HepG2 (cell line): ENCODE results near the gene ANG. TPM values are rescaled to one million over a fixed set of nuclear protein-coding genes. Genes with fewer than 3 reads are reported as not detected.

Experiments used
- CHD2 ChIP-seq: IDR thresholded peaks from 2 replicates; pipeline ENCODE4 v1.6.1; 2011; ENCODE audit warnings: low read depth, low read length, improper control_type of control experiment
- KMT2B ChIP-seq: IDR thresholded peaks from 2 replicates; pipeline ENCODE4 v1.6.1; 2016; ENCODE audit warnings: missing genetic modification reagents, missing compliant biosample characterization
- MIXL1 ChIP-seq: IDR thresholded peaks from 2 replicates; pipeline ENCODE4 v1.6.1; 2016
- PHF8 ChIP-seq: sonication (generic); formaldehyde crosslinking; IDR thresholded peaks from 2 replicates; pipeline ENCODE4 v1.5.0; 2020; ENCODE audit warnings: missing genetic modification reagents
- RFXAP ChIP-seq: sonication (generic); formaldehyde crosslinking; IDR thresholded peaks from 2 replicates; pipeline ENCODE4 v1.4.0; 2020; ENCODE audit warnings: missing genetic modification reagents, borderline replicate concordance
- ZBTB1 ChIP-seq: sonication (generic); formaldehyde crosslinking; IDR thresholded peaks from 2 replicates; pipeline ENCODE4 v1.4.0; 2020; ENCODE audit warnings: missing genetic modification reagents, borderline replicate concordance
- ZBTB7B ChIP-seq: sonication (generic); formaldehyde crosslinking; IDR thresholded peaks from 2 replicates; pipeline ENCODE4 v1.4.0; 2020; ENCODE audit warnings: missing genetic modification reagents
- ZKSCAN5 ChIP-seq: sonication (generic); formaldehyde crosslinking; IDR thresholded peaks from 2 replicates; pipeline ENCODE4 v1.5.1; 2020; ENCODE audit warnings: mild to moderate bottlenecking, missing genetic modification reagents
- ZNF121 ChIP-seq: sonication (generic); formaldehyde crosslinking; IDR thresholded peaks from 2 replicates; pipeline ENCODE4 v1.5.0; 2020; ENCODE audit warnings: mild to moderate bottlenecking, missing genetic modification reagents
- ZNF225 ChIP-seq: sonication (generic); formaldehyde crosslinking; IDR thresholded peaks from 2 replicates; pipeline ENCODE4 v1.4.0; 2020; ENCODE audit warnings: mild to moderate bottlenecking, missing genetic modification reagents
- ZNF234 ChIP-seq: sonication (generic); formaldehyde crosslinking; conservative IDR thresholded peaks from 2 replicates; pipeline ENCODE4 v1.5.1; 2020; ENCODE audit warnings: mild to moderate bottlenecking, missing genetic modification reagents
- ZNF441 ChIP-seq: sonication (generic); formaldehyde crosslinking; IDR thresholded peaks from 2 replicates; pipeline ENCODE4 v1.7.0; 2021; ENCODE audit warnings: missing genetic modification reagents, borderline replicate concordance
- ZNF678 ChIP-seq: sonication (generic); formaldehyde crosslinking; IDR thresholded peaks from 2 replicates; pipeline ENCODE4 v1.4.0; 2020; ENCODE audit warnings: mild to moderate bottlenecking, missing genetic modification reagents
- ZNF850 ChIP-seq: sonication (generic); formaldehyde crosslinking; conservative IDR thresholded peaks from 2 replicates; pipeline ENCODE4 v1.9.0; 2021; ENCODE audit warnings: mild to moderate bottlenecking, missing genetic modification reagents
- polyA plus RNA-seq, 8 experiments: library from polyadenylated mRNA; depleted of rRNA in 3 of 8; stranded (reverse) in 7 of 8; unstranded in 1 of 8; fragments of >200 nt; fragmentation: Illumina TruSeq in 4 of 8; extraction: Trizol in 4 of 8; gene quantifications; 2 replicates each; pipeline versions ENCODE4 v1.2.1 to v1.2.3, GENCODE V29; 2011 to 2016; ENCODE audit warnings: low read depth in 4 of 8, missing spikeins in 1 of 8, mixed read lengths in 1 of 8; ENCODE audit not compliant: insufficient read depth in 1 of 8
- total RNA-seq, 5 experiments: library from RNA; depleted of rRNA; stranded (reverse); fragments of >200 nt; fragmentation: Illumina TruSeq; extraction: Trizol; gene quantifications; 2 replicates each; pipeline ENCODE4 v1.2.3, GENCODE V29; 2016; ENCODE audit warnings: low read depth in 1 of 5
- TF ChIP-seq, protein P1 (sequence below): sonication (generic); formaldehyde crosslinking; IDR thresholded peaks from 2 replicates; pipeline ENCODE4 v1.5.0; 2020; ENCODE audit warnings: missing genetic modification reagents
- TF ChIP-seq, protein P2 (sequence below): sonication (generic); formaldehyde crosslinking; IDR thresholded peaks from 2 replicates; pipeline ENCODE4 v1.4.0; 2020; ENCODE audit warnings: missing genetic modification reagents
- TF ChIP-seq, protein P3 (sequence below): sonication (generic); formaldehyde crosslinking; IDR thresholded peaks from 2 replicates; pipeline ENCODE4 v1.5.0; 2020; ENCODE audit warnings: missing genetic modification reagents
- TF ChIP-seq, protein P4 (sequence below): sonication (generic); formaldehyde crosslinking; IDR thresholded peaks from 2 replicates; pipeline ENCODE4 v1.9.0; 2021; ENCODE audit warnings: missing genetic modification reagents, mild to moderate bottlenecking, borderline replicate concordance
- TF ChIP-seq, protein P5 (sequence below): sonication (generic); formaldehyde crosslinking; IDR thresholded peaks from 2 replicates; pipeline ENCODE4 v1.8.0; 2022; ENCODE audit warnings: low read depth, missing genetic modification reagents
- TF ChIP-seq, protein P6 (sequence below): sonication (generic); formaldehyde crosslinking; IDR thresholded peaks from 2 replicates; pipeline ENCODE4 v1.4.0; 2020; ENCODE audit warnings: mild to moderate bottlenecking, missing genetic modification reagents
- TF ChIP-seq, protein P7 (sequence below): sonication (generic); formaldehyde crosslinking; IDR thresholded peaks from 2 replicates; pipeline ENCODE4 v1.8.1; 2022; ENCODE audit warnings: mild to moderate bottlenecking, missing genetic modification reagents
- TF ChIP-seq, protein P8 (sequence below): sonication (generic); formaldehyde crosslinking; IDR thresholded peaks from 2 replicates; pipeline ENCODE4 v1.5.0; 2020; ENCODE audit warnings: missing genetic modification reagents

Gene ANG
- total and polyA plus RNA-seq, 2 of the 13 experiments (the other 11 are each of a cell fraction or from before 2014, with no cell fraction given), result 83.6 to 401 TPM

DNA sequence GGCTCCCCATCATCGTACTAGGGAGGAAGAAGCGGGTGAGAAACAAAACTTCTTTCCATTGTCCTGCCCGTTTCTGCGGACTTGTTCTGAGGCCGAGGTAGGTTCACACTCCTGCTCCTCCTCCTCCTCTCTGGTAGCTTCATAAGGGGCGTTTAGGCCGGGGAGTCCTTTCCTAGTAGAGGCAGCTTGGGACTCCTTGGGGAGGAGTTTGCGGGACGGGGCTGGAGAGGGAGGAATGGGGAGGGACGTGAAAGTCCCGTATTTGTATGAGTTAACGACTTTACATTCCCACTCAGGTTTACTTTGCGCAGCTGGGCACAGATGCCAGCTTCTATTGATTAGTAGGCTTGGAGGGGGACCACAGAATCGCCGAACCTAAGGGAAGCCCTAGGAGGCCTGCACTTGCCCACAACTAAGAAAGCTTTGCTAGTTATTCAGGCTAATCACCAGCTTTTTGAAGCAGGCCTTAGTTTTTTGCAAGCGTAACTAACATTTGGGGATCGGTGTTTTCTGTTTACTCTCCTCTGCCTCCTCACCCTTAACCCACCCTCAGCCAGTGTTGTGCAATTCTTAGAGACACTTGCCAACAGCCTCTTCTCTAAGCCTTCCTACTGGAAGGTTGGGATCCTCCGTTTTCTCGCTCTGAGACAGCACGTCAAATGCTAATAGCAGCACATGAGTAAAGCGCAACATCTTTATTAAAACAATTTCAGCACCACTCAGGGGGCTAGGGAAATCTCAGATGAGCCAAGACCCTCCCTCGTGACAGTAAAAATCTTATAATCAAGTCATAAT is 3.7 kb upstream of the ANG start (continued):
- TF ChIP-seq, protein P1, sequence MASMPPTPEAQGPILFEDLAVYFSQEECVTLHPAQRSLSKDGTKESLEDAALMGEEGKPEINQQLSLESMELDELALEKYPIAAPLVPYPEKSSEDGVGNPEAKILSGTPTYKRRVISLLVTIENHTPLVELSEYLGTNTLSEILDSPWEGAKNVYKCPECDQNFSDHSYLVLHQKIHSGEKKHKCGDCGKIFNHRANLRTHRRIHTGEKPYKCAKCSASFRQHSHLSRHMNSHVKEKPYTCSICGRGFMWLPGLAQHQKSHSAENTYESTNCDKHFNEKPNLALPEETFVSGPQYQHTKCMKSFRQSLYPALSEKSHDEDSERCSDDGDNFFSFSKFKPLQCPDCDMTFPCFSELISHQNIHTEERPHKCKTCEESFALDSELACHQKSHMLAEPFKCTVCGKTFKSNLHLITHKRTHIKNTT, result no peak
- TF ChIP-seq MIXL1 (CRISPR knock-in tag) (no peak), ZKSCAN5 (no peak), ZNF678 (CRISPR knock-in tag) (no peak), RFXAP (no peak), CHD2 (no peak), ZNF121 (no peak), ZBTB1 (CRISPR knock-in tag) (no peak), ZNF234 (CRISPR knock-in tag) (no peak), ZNF850 (CRISPR knock-in tag) (no peak), PHF8 (CRISPR knock-in tag) (no peak), ZNF225 (CRISPR knock-in tag) (no peak; the same call in 1 of the 2 replicates), ZNF441 (no peak), ZBTB7B (CRISPR knock-in tag) (no peak; the same call in 1 of the 2 replicates), KMT2B (no peak; the same call in 1 of the 2 replicates)
- TF ChIP-seq, protein P2, sequence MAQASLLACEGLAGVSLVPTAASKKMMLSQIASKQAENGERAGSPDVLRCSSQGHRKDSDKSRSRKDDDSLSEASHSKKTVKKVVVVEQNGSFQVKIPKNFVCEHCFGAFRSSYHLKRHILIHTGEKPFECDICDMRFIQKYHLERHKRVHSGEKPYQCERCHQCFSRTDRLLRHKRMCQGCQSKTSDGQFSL (CRISPR knock-in tag), result no peak
- TF ChIP-seq, protein P3, sequence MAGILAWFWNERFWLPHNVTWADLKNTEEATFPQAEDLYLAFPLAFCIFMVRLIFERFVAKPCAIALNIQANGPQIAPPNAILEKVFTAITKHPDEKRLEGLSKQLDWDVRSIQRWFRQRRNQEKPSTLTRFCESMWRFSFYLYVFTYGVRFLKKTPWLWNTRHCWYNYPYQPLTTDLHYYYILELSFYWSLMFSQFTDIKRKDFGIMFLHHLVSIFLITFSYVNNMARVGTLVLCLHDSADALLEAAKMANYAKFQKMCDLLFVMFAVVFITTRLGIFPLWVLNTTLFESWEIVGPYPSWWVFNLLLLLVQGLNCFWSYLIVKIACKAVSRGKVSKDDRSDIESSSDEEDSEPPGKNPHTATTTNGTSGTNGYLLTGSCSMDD (CRISPR knock-in tag), result no peak
- TF ChIP-seq, protein P4, sequence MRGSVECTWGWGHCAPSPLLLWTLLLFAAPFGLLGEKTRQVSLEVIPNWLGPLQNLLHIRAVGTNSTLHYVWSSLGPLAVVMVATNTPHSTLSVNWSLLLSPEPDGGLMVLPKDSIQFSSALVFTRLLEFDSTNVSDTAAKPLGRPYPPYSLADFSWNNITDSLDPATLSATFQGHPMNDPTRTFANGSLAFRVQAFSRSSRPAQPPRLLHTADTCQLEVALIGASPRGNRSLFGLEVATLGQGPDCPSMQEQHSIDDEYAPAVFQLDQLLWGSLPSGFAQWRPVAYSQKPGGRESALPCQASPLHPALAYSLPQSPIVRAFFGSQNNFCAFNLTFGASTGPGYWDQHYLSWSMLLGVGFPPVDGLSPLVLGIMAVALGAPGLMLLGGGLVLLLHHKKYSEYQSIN (CRISPR knock-in tag), result no peak
- TF ChIP-seq, protein P5, sequence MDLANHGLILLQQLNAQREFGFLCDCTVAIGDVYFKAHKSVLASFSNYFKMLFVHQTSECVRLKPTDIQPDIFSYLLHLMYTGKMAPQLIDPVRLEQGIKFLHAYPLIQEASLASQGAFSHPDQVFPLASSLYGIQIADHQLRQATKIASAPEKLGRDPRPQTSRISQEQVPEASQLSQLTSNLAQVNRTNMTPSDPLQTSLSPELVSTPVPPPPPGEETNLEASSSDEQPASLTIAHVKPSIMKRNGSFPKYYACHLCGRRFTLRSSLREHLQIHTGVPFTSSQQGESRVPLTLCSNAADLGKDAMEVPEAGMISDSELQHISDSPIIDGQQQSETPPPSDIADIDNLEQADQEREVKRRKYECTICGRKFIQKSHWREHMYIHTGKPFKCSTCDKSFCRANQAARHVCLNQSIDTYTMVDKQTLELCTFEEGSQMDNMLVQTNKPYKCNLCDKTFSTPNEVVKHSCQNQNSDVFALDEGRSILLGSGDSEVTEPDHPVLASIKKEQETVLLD (CRISPR knock-in tag), result 0 out of 2 replicates have a peak, but pooled peaks have one; percentile 17
- TF ChIP-seq, protein P6, sequence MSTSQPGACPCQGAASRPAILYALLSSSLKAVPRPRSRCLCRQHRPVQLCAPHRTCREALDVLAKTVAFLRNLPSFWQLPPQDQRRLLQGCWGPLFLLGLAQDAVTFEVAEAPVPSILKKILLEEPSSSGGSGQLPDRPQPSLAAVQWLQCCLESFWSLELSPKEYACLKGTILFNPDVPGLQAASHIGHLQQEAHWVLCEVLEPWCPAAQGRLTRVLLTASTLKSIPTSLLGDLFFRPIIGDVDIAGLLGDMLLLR (CRISPR knock-in tag), result no peak
- TF ChIP-seq, protein P7, sequence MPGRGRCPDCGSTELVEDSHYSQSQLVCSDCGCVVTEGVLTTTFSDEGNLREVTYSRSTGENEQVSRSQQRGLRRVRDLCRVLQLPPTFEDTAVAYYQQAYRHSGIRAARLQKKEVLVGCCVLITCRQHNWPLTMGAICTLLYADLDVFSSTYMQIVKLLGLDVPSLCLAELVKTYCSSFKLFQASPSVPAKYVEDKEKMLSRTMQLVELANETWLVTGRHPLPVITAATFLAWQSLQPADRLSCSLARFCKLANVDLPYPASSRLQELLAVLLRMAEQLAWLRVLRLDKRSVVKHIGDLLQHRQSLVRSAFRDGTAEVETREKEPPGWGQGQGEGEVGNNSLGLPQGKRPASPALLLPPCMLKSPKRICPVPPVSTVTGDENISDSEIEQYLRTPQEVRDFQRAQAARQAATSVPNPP (CRISPR knock-in tag), result no peak
- TF ChIP-seq, protein P8, sequence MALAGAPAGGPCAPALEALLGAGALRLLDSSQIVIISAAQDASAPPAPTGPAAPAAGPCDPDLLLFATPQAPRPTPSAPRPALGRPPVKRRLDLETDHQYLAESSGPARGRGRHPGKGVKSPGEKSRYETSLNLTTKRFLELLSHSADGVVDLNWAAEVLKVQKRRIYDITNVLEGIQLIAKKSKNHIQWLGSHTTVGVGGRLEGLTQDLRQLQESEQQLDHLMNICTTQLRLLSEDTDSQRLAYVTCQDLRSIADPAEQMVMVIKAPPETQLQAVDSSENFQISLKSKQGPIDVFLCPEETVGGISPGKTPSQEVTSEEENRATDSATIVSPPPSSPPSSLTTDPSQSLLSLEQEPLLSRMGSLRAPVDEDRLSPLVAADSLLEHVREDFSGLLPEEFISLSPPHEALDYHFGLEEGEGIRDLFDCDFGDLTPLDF (CRISPR knock-in tag), result no peak
